GM19043 (cell line): ENCODE results near the gene CCL2.

Experiments used
- ATAC-seq: cut with Tn5 transposase; IDR thresholded peaks from one replicate; pipeline ENCODE4 v1.9.1; 2021; ENCODE audit warnings: low read depth; ENCODE audit not compliant: unreplicated experiment

Gene CCL2

GRCh38 chr17:34237458-34237857, 17.6 kb upstream of the CCL2 start:
- ATAC-seq: no peak

GRCh38 chr17:34241062-34241461, 14.0 kb upstream of the CCL2 start:
- no peak for ATAC-seq

GRCh38 chr17:34242587-34243363, 12.3 kb upstream of the CCL2 start:
- ATAC-seq: no peak

- no peak for ATAC-seq
These were observed 11.4 kb upstream of the CCL2 start for GRCh38 chr17:34243364-34244320.

DNA sequence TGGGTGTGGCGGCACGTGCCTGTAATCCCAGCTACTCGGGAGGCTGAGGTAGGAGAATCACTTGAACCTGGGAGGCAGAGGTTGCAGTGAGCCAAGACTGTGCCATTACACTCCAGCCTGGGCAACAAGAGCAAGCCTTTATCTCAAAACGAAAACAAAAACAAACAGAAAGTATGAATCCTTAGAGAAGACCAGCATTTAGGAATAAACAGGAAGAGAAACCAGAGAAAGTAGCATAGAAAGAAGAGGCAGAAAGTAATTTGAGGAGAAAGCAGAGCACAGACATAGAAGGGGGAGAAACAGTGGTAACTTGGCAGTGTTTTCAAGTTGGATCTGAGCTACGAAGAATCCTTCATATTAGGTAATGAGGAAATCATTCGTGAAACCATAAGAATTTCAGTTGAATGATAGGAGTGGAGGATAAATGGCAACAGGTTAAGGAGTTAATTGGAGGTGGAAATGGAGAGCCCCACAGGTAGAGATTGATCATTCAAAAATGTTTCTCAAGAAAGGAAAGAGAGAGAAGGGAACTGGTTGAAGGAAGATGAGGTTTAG, 9.7 kb upstream of the CCL2 start:
- ATAC-seq: no peak

DNA sequence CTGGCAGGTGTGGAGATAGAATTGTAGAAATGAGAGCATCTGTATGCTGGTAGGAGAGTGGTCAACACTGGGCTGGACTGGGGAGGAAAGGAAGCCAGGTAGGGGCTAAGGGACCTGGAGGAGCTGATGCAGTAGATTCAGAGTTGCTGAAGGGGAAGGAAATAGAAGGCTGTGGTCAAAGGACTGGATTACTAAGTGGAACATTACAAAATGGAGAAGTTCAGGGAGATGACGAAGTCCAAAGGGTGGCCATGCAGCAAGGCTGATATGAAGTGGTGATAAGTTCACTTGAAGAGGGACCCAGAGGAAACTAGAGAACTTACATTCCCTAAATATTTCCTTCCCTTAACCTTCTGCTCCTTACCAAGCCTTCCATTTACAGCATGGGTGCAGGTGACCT, 8.6 kb upstream of the CCL2 start:
- ATAC-seq: no peak

DNA sequence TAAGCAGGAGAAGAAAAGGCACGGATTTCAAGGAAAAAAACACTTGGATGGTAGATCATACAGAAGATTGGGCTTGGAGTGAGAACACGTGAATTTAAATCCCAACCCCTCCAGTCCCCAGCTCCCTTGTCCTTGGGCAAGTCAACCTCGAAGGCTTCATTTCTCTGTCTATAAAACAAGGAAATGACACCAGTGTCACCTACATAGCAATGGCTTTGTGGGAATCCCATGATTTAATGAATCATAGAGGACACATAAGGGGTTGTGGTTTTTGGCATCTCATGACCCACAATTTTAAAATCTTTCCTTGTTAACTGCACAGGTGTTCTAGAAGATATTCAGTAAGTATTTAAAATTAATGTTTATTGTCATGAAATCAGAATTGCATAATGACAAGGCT, 8.2 kb upstream of the CCL2 start:
- no peak for ATAC-seq

DNA sequence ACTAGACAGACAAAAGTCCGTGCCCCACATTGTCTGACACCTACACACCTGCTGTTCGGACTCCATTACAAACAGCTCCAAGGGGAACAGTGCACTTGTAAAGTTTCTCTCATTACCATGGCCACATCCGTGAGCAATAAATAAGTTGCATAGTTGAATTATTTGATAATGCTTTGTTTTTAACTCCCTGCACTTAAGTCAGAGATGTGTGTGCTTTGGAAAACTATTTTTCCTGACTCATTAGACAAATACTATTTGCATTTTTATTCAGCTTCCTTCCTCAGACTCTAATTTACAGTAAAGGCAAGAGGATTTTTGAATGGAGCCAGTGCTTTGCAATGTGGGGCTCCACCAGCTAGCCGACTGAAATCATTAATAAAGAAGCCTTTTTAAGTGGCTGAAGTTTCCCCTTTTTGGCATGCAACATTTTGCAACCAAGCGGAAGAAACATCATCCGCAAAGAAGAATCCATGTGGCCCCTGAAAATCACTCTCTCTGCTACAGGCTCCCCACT, 6.5 kb upstream of the CCL2 start:
- no peak for ATAC-seq

DNA sequence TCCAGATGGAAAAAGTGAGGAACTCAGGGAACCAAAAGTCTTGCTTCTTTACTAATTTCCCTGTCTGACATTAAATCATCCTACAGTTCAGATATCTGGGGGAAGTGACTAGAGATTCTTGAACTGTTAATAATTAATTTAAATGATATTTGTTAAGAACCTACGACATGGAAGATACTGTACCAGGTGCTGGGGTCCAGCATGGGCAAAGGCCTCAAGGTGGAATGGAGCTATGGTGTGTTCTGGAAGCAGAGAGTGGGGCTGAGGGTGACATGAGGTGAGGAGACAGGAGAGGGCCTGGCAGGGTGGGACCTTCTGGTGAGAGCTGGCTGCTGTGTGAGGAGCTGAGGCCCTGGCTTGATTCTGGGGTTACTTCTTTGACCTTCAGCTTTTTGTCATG, 6.0 kb upstream of the CCL2 start:
- no peak for ATAC-seq

- ATAC-seq: no peak
These were observed 5.6 kb upstream of the CCL2 start for GRCh38 chr17:34249478-34249877.

DNA sequence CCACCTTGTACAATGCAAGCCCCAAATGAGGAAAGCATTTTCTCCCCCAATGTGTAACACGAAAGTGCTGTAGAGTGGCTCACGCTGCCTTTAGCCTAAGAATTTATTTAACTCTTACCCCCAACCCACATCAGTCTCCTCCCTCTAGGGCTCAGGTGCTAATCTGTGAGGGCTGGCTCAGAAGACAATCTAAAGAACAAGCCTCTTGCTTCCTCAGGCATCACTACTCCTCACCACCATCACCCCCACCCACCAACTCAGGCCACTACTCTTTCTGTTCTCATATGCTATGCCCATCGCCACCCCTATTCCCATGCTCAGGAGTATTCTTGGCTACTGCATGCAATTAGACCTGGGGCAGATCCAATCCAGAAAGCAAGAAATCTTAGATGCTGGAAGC, 3.9 kb upstream of the CCL2 start:
- ATAC-seq: no peak

DNA sequence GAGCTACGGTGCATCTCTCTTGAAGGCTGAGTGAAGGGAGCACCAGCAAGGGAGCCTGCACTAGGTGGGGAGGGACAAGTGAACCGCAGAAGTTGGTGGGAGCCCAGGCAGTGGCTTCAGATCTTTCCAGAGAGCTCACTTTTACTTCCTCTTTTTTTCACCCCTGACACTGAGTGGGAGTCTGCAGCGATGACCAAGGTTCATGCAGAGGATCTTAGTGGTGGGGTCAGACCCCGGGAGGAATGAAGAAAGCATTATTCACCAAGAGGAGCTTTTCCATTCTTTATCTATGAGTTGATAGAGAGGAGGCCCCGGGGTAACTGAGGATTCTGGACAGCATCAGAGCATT, 3.0 kb upstream of the CCL2 start:
- no peak for ATAC-seq

GRCh38 chr17:34252444-34253138, 2.5 kb upstream of the CCL2 start:
- no peak for ATAC-seq

DNA sequence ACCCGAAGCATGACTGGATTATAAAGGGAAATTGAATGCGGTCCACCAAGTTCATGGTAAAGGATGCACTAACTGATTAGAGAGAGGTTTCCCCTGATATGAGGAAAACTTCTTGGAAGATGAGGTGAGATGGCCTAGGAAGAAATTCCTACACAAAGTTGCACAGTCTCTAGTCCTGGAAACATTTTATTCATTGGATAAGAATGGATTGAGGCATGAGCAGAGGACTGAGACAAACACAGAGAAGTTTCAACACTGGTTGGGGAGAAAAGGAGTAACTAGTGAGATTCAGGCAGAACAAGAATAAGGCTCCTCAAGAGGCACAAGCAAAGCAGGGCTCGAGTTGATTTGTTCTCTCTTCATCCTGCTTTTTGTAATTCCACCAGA, 2.0 kb upstream of the CCL2 start:
- ATAC-seq: no peak

GRCh38 chr17:34254146-34254545, 939 bp upstream of the CCL2 start:
- ATAC-seq: no peak

- no peak for ATAC-seq
These were observed 272 bp downstream of the CCL2 start for GRCh38 chr17:34255381-34255732.

DNA sequence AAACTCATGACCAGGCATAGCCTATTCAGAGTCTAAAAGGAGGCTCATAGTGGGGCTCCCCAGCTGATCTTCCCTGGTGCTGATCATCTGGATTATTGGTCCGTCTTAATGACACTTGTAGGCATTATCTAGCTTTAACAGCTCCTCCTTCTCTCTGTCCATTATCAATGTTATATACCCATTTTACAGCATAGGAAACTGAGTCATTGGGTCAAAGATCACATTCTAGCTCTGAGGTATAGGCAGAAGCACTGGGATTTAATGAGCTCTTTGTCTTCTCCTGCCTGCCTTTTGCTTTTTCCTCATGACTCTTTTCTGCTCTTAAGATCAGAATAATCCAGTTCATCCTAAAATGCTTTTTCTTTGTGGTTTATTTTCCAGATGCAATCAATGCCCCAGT, 756 bp downstream of the CCL2 start:
- ATAC-seq: no peak

GRCh38 chr17:34257299-34257985, 2.4 kb downstream of the CCL2 start:
- no peak for ATAC-seq

- no peak for ATAC-seq
These were observed 2.9 kb downstream of the CCL2 start for GRCh38 chr17:34257986-34258326.

GRCh38 chr17:34259146-34259545, 4.1 kb downstream of the CCL2 start:
- ATAC-seq: no peak
